Endothelial cell of hepatic sinusoid (primary cell): Measurements from ENCODE around the gene TMEM121.

ENCODE experiments used
- in situ Hi-C: cut with HindIII; loops from 2 replicates; pipeline ENCODE4 v1.10.0; 2017; ENCODE audit warnings: low sequenced_read_pairs

Gene TMEM121

DNA sequence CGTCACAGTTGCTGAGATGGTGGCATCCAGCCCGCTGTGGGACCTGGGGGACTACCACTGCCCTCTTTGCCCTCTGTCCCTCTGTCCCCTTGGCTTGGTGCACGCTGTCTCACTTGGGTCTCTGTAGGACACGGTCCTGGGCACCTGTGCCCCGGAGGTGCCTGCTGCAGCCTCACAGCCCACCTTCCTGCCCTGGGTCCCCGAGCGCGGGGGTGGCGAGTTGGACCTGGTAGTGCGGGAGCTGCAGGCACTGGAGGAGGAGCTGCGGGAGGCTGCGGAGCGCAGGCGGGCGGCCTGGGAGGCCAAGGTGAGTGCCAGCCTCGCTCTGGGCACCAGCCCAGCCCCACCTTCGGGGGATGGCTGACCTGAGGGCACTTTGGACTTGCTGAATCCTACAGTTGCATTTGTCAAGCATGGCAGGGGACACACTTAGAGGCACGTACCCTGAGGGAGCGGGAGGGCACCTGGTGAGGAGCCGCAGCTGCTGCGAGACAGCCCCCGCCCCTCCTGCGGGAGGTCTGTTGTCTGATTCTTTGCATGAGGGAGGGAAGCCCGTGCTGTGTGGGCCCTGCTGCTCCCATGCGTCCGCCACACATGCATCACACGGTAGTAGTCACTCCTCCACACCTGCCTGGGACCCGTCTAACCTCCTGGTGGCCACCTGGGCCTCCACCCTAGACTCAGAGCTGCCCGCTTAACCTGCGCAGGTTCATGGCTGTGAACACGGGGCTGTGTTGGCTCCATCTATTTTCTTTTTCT, 28.5 kb upstream of the TMEM121 start:
- in situ Hi-C loops: no loop called here

DNA sequence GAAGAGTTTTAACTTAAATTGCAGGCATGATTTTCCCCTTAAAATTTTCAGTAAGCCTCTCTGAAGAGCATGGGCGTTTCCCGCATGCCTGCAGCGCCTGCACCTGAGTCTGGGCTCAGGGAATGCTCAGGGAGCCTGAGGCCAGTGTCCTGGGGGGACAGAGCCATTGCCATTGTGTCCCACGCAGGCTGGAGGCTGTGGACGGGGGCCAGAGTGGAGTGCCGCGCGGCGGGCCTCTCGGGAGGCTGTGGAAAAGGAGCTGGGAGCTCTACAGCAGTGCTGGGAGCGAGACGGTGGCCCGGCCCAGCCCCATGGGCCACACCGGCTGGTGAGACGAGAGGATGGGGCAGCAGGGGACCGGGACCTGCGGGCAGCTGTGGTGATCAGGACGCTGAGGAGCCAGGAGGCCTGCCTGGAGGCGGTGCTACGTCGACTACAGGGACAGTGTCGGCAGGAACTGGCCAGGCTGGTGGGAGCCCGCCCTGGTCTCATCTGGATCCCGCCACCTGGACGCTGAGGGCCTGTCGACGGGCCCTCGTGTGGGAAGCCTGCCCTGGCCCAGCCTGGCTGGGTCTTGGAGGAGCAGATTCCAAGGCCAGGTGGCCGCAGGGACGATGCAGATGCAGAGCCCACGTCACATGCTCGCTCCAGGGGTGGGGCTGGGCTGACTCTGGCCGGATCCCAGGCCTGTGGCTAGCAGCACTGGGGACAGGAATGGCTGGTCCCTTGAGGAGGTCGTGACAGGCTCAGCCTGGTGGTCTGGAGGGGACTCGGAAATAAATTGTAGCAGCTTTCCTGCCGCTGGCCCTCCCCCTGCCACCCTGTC, 27.7 kb upstream of the TMEM121 start:
- in situ Hi-C loops: no loop called here

DNA sequence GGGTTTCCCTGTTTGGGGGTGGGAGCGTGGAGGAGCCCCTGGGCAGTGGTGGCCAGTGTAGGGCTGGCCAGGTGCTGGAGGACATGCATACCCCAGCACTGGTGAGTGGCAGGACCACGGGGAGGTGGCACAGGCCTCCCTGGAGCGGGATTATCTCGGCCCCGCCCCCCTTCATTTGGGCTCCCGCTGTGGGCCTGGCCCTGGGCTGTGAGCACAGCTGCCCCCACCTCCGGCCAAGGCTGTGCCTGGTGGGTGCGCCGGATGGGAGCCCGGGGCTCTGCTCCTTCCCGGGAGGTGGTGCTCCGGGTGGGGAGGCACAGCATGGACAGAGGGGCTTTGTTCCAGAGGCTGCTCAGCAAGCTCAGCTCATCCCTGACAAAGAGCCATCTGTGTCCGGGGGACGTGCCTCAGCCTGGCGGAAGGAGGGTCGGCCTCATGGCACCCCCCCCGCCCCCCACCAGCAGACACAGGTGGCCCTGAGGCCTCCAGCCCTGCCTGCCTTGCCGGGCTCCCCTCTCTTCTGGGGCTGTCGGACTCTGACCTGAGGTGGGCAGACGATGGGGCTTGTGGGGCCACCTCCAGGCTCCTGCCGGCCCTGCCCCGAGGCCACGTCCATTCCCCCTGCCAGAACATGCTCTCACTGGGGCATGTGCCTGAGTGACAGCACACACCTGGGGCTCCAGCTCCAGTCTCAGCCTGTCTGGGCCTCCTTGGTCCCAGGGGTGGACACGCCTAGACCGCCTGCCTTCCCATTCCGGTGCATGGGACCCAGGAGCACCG, 26.9 kb upstream of the TMEM121 start:
- in situ Hi-C loops: no loop called here

DNA sequence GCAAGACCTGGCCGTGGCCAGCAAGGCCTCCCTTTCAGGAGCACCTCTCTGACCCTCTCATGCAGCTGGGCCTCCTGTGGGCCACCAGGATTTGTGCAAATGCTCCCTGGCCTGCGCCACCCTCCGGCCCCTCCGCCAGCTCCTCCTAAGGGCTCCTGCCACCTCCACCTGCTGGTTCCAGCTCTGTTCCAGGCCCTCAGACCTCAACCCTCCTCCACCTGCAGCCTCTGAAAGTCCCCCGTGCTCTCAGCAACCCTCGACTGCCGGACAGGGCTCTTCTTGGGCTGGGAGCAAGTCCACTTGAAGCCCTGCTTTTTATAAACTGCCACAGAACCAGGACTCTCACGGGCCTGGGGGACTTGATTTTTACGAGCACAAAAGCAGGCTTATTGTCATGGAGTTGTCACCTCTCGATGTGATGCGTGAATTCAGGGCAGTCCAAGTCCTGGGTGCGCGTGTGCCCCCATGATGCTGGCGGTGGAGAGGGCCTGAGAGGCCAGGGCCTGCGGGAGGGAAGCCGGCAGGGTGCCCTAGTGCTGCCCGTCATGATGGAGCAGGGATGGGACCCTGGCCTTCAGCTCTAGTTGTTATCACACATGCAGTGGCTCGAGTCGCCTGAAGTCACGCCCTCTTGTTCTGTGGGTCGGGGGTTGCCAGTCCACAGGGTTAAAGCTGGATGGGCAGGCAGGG, 26.2 kb upstream of the TMEM121 start:
- in situ Hi-C loops: no loop called here

DNA sequence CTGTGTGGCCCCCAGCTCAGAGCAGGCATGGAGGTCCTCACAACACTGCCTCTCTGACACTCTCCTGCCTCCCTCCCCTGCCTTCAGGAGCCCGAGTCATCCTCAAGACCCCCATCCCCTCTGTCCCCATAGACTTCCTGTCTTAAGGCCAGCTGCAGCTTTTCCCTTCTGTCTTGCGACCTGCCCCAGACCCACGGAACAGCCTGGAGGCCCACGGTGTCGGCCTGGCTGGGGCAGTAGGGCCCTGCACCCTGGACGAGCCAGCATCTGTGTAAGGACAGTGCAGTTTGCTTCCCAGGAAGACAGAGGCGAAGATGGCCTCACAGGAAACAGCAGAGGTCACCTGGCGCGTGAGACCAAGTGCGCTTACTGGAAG, 25.7 kb upstream of the TMEM121 start:
- in situ Hi-C loops: no loop called here

DNA sequence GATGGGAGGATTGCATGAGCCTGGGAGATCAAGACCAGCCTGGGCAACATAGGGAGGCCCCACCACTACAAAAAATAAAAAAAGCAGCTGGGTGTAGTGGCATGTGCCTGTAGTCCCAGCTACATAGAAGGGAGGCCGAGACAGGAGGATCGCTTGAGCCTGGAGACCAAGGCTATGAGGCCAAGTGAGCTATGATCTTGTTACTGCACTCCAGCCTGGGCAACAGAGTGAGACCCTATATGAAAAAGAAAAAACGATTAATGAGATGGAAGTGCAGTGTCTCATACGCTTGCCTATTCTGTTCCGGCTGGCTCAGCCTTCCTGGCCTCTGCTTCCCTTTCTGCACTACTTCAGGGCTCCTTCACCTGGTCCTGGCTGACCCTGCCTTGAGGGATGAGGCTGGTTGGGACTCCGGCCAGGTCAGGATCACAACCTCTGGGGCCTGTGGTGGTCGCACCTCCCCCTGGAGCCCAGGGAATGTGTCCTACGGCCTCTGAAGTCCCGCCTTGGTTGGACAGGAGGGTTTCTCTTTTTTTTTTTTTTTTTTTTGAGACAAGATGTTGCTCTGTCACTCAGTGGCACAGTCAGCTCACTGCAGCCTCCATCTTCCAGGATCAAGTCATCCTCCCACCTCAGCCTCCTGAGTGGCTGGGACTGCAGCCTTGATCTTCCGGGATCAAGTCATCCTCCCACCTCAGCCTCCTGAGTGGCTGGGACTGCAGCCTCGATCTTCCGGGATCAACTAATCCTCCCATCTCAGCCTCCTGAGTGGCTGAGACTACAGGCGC, 24.7 kb upstream of the TMEM121 start:
- in situ Hi-C loops: no loop called here

DNA sequence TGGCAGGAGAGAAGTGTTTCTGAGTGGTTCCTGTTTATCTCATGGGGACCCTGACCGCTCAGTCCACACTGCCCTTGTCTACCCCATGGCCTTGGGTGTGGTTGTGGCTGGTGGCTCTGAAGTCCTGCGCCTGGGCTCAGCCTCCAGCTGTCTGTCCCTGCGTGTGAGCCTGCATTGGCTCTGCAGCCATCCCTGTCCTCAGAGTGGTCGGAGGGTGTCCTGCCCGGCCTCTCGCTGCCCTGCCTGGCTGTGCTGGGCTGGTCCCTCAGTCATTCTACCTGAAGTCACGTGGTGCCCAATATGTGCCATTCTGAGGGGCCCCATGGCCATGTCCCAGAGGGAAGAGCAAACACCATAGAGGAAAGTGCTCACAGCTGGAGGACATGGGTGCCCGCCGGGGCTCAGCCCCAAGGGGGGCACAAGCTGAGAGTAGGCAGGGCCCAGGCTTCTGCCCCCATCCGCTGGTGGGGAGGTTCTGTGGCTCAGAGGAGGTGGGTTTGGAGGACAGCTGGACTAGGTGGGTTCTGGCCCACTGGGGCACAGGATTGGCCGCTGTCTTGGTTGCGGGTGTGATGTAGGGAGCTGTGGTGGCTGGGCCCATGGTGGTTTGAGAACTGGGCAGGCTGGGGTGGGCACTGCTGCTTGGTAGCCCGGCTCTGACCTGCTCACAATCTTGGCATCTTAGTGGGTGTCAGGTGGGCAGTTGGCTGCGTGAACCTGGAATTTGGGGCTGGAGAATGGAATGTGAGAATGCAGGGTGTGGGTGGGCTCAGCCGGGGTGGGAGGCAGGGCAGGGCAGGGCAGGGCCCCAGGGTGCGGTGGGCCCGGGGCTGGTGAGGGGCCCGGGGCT, 23.7 kb upstream of the TMEM121 start:
- in situ Hi-C loops: no loop called here

DNA sequence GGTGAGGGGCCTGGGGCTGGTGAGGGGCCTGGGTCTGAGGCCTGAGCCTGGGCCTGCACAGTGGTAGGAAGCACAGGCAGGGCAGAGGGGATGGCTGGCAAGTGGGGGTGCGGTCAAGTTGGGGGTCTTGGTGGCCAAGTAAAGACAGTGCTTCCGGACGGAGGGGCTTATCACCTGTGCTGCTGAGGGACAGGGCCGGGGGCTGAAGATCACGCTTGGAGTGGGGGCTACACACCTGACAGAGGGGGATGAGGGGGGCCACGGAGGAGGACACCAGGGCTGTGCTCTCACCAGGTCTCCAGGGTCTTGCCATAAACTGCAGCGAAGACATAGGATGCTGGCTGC, 23.1 kb upstream of the TMEM121 start:
- in situ Hi-C loops: no loop called here

DNA sequence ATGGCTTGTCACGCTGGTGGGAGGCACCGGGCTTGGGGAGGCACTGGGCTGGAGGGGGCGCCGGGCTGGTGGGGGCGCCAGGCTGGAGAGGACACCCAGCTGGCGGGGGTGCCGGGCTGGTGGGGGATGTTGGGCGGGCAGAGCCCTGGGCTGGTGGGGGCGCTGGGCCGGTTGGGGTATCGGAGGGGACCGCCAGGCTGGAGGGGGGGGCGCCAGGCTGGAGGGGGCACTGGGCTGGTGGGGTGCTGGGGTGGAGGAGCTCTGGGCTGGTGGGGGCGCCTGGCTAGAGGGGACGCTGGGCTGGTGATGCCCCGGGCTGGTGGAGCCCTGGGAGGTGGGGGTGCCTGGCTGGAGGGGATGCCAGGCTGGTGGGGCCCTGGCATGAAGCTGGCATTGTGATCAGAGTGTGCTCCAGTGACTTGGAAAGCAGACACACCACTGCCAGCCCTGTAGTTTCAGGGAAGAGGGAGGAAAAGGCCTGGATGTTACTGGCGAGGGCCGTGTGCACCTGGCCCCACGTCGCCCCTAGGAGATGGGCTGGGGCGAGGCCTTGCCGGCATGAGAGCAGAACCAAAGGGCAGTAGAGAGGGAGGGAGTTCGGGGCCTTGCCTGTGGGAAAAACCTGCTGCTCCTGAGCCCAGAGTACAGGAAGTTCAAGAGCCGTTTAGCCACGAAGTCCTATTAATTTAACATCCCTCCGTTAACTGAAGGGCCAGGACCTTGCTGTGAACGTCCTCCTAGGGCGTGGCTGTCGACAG, 22.3 kb upstream of the TMEM121 start:
- in situ Hi-C loops: no loop called here

DNA sequence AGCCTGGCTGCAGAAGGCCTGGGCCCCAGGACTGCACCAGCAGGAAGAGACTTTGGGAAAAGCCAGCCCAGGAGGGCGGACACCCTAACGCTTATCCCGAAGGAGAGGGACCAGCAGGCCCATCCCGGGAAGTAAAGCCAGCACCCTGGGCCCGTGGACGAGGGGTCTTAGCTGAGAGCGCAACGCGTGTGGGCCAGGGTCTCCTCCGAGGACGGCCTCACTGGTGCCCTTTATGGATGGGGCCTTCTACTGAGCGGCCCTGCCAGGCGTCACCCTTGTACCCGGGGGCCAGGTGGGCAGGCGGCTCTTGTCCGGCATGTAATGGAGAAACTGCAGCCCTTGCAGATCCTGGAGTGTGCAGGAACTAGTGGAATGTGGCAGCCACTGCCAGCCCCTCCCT, 21.3 kb upstream of the TMEM121 start:
- in situ Hi-C loops: no loop called here

DNA sequence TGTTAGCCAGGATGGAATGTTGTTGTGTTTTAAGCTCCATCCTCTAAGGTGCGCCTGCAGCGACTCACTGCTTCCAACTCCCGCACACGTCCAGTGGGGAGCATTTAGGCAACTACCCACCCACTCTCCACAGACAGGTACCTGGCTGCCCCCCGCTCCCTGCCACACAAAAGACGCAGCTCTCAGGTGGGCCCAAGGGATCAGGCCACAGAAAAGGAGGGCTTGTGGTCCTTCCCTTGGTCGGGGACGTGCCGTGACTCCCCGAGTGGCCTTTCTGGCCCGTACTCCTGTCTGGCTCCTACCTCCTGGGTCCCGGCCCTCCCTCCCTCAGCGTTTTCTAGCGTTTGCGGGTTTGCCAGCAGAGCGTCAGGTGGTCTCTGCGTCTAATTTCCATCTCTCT, 19.1 kb upstream of the TMEM121 start:
- in situ Hi-C loops: no loop called here

DNA sequence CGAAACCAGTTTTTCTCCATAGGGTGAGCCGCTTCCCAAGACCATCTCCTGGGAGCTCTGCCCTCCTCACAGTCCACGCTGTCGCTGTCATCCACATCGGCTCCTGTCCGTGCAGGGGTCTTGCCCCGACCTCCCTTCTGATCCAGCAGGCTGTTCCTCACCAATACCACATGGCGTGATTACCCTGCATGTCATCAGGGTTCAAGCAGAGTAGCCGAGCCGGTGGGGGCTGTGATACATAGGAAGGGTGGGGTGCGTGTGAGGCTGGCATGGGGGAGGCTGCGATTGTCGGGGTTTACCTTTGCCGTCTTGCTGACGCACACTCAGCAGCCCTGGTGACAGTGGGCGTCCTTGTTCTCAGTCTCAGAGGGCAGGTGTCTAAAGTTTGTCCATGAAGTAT, 18.3 kb upstream of the TMEM121 start:
- in situ Hi-C loops: no loop called here

DNA sequence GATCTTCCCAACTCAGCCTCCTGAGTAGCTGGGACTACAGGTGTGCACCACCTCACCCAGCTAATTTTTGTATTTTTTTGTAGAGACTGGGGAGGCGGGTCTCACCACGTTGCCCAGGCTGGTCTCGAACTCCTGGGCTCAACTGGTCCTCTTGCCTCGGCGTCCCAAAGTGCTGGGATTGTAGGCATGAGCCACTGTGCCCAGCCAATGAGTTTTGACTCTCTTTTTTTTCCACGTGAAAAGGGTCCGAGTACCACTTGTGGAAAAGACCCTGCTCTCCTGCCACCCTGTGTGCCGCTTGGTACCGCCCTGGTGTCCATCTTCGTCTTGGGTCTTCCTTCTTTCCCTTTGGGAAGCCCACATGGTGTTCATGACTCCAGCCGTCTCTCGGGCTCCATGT, 17.8 kb upstream of the TMEM121 start:
- in situ Hi-C loops: no loop called here

DNA sequence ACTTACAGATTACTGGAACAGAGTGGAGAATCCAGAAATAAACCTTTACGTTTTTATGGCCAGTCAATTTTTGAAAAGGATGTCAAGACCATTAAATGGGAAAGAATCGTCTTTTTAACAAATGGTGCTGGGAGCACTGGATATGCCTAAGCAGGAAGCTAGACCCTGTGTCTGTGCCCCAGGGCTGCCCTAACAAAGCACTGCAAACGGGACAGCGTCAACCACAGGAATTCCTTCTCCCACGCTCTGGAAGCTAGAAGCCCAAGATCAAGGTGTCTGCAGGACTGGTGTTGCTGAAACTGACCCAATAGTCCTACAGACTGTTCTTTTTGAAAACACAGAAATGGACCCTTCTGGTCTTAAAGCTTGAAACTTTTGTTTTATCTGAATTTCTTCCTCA, 9.3 kb upstream of the TMEM121 start:
- in situ Hi-C loops: no loop called here

DNA sequence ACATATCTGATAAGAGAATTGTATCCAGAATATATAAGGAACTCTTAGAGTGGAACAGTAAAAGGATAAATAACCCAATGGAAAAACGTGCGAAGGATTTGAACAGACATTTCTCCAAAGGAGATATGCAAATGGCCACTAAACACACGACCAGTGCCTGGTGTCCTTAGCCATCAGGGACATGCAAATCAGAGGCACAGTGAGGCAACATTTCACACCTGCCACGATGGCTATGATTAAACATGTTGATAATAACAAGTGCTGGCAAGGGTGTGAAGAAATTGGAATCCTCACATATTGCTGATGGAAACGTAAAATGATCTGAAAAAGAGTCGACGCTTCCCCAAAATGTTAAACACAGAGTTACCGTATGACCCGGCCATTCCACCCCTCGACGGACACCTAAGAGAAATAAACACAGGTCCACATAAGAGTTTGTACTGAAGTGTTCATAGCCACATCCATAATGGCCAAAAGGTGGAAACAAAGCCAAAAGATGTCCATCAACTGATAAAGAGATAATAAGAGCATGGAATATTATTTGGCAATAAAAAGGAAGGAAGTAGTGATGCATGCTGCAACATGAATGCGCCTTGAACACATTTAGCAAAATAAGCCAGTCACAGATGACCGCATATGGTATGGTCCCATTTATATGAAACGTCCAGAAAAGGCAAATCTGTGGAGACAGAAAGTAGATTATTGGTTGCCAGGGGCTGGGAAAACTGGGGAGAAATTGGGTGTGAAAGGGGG, 6.3 kb upstream of the TMEM121 start:
- in situ Hi-C loops: no loop called here

DNA sequence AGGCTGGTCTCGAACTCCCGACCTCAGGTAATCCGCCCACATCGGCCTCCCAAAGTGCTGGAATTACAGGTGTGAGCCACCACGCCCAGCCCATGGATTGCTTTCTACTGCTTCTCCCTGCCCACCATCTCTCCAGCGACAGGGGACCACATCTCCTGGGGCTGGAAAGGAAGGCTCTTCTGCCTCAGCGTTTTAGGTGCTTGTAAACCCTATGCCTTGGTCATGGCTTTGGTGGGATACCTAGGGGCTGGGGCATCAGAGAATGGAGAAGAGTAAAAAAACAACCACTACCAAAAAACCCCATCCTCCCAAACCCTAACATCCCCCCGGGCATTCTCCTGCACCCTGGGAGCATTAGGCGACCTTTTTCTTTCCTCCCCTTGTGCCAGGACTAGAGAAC, 1.1 kb upstream of the TMEM121 start:
- in situ Hi-C loops: no loop called here

DNA sequence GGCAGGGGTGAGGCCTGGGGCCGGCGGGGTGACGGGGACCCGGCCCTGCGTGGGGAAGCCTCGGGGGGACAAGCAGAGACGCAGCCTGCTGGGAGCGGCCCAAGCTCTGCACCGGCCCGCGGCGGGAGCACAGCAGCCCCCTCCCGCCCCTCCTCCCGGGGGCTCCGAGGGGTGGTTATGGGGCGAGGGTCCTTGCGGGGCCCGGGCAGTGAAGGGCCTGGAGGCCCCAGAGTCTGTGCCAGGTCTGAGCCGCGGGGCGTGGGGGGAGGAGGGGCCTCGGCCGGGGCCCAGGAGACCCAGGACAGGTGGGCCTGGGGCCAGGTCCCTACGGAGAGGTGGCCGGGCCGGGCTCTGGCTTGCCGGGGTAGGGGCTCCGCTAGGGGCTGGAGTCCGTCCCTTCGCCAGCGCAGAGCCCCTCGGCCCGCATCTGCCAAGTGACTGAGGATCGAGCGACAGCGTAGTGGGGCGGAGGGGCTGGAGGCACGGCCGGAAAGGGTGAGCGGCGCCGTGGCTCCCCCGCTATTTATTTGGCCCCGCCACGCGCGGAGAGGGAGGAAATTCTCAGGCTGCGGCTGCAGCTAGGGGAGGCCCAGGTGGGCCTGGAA, 495 bp downstream of the TMEM121 start:
- in situ Hi-C loops: no loop called here

DNA sequence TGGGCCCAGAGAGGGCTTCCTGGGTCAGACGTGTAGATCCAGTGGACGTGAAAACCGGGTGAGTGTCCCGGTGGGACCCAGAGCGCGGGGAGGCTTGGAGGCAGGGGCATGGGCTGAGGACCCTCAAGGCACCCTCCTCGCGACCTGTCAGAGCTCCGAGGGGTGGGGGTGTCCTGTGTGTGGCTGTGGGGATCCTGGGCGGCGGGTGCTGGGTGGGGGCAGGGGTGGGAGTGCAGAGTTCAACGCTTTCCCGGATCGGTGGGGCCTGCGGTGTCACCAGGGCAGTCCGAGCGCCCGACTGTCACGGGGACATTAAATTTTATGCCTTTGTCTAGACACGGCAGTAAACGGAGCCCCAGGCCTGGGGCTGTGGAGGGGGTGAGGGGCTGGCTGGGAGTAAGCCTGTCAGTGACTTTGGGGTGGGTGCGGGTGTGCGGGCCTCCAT, 1.0 kb downstream of the TMEM121 start:
- in situ Hi-C loops: no loop called here
